Measurements from ENCODE around the gene FBXO3. TPM values are rescaled to one million over a fixed set of nuclear protein-coding genes. Genes with fewer than 3 reads are reported as not detected.

Gene FBXO3
- total and polyA plus RNA-seq, 2 experiments from 2014 or later = 37.8 to 44.6 TPM

GRCh38 chr11:33725496-33725895 is 48.8 kb downstream of the FBXO3 start:
- no peak for TF ChIP-seq EZH2phosphoT487 (IDR thresholded peaks at IDR 0.05; ENCODE audit: insufficient read depth, low read depth)
- no peak for TF ChIP-seq EZH2 (IDR thresholded peaks at IDR 0.05; ENCODE audit: insufficient read depth, poor library complexity, severe bottlenecking)
- Histone ChIP-seq H2AFZ (no peak overlapping the region), H3K36me3 (ENCODE audit: low read depth) (peaks cover 19% of the 10 kb centered on the region), H3K4me1 (ENCODE audit: insufficient read depth) (peaks cover 79% of the 10 kb centered on the region), H3K79me2 (ENCODE audit: insufficient read depth) (peaks cover 94% of the 10 kb centered on the region), H3K4me3 (no peak overlapping the region), H3K27me3 (replicated peaks; ENCODE audit: insufficient read depth) (no peaks in the 10 kb centered on the region), H3K4me2 (ENCODE audit: unreplicated experiment) (peak overlapping the region; percentile 74), H3K9me2 (ENCODE audit: insufficient read depth) (no peaks in the 10 kb centered on the region), H3F3A (ENCODE audit: insufficient read depth) (peaks cover 84% of the 10 kb centered on the region), H3K9ac (peak overlapping the region; percentile 88; the same call in 1 of the 2 replicates), H3K9me3 (ENCODE audit: low read depth) (no peaks in the 10 kb centered on the region), H4K20me1 (ENCODE audit: insufficient read depth) (peaks cover 4% of the 10 kb centered on the region; the same call in 1 of the 2 replicates), H3K27ac (peak overlapping the region; percentile 100)
- in situ Hi-C loops (cut with MboI) = no loop called here
- 77 to 79% methylated on average over 5 of the region's 5 CpGs for WGBS, 2 experiments (ENCODE audit: low coverage in 1 of 2, low lambda C conversion rate in 2 of 2, missing lambda C conversion rate in 2 of 2)
- DNase-seq = no peak

- in situ Hi-C loops (cut with MboI) = no loop called here
- DNase-seq = peak; percentile 62
- no peaks in the 10 kb centered on the region for H3K9me2 ChIP-seq (ENCODE audit: insufficient read depth)
Observed at GRCh38 chr11:33724644-33725035, 49.7 kb downstream of the FBXO3 start.

DNA sequence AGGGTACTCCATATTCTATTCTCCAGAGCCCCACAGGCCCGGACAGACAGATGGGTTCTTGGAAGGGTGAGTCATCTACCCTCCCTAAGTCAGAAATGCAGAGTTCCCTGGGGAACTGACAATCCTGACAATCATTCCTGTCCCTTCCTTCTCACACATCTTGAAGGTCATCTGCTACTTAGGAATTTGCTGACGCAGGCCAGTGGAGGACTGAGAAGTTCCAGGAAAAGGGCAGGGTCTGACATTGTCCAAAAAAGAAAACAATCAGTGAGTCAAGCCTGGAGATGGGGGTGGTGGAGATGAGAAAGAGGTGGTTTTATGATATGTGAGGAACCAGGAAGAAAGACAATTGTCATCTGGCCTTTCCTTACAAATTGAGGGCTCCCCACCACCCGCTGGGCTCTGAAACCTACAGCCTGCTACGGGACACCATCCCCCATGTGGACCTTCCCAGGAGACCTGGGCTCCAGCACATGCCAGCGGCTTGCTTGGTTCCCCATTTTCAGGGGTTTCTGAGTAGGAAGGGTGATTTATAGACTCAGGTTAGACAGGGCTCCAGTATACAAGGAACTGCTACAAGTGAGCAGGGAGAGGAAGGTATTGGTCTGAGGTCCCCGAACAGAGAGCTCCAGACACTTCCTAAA is 51.0 kb downstream of the FBXO3 start:
- Histone ChIP-seq H3K4me1 (ENCODE audit: insufficient read depth) (peaks cover 75% of the 10 kb centered on the region), H3K4me3 (peak overlapping the region; percentile 50), H3K36me3 (ENCODE audit: low read depth) (peaks cover 28% of the 10 kb centered on the region), H2AFZ (no peak overlapping the region), H3K4me2 (ENCODE audit: unreplicated experiment) (peak overlapping the region; percentile 74), H3K9me2 (ENCODE audit: insufficient read depth) (no peaks in the 10 kb centered on the region), H4K20me1 (ENCODE audit: insufficient read depth) (0 out of 2 replicates have a peak, but pooled peaks cover 4% of the 10 kb centered on the region), H3K9ac (peak overlapping the region; percentile 88), H3K27me3 (replicated peaks; ENCODE audit: insufficient read depth) (no peaks in the 10 kb centered on the region), H3K79me2 (ENCODE audit: insufficient read depth) (peaks cover 94% of the 10 kb centered on the region), H3K9me3 (ENCODE audit: low read depth) (no peaks in the 10 kb centered on the region), H3K27ac (peak overlapping the region; percentile 100), H3F3A (ENCODE audit: insufficient read depth) (peaks cover 88% of the 10 kb centered on the region)
- peak; percentile 92 for DNase-seq
- no peak for TF ChIP-seq EZH2 (IDR thresholded peaks at IDR 0.05; ENCODE audit: insufficient read depth, poor library complexity, severe bottlenecking)
- no peak for TF ChIP-seq EZH2phosphoT487 (IDR thresholded peaks at IDR 0.05; ENCODE audit: insufficient read depth, low read depth)
- 46 to 47% methylated on average over 6 of the region's 6 CpGs for WGBS, 2 experiments (ENCODE audit: low coverage in 1 of 2, low lambda C conversion rate in 2 of 2, missing lambda C conversion rate in 2 of 2)
- in situ Hi-C loops (cut with MboI) = no loop called here

More at GRCh38 chr11:33724644-33725035, 49.7 kb downstream of the FBXO3 start:
- WGBS, 2 experiments (ENCODE audit: low coverage in 1 of 2, low lambda C conversion rate in 2 of 2, missing lambda C conversion rate in 2 of 2) = 19 to 23% methylated on average over 4 of the region's 4 CpGs
- Histone ChIP-seq H3K36me3 (ENCODE audit: low read depth) (peaks cover 19% of the 10 kb centered on the region), H3K27me3 (replicated peaks; ENCODE audit: insufficient read depth) (no peaks in the 10 kb centered on the region), H3K4me1 (ENCODE audit: insufficient read depth) (peaks cover 79% of the 10 kb centered on the region), H3K27ac (peak overlapping the region; percentile 100), H3F3A (ENCODE audit: insufficient read depth) (peaks cover 86% of the 10 kb centered on the region), H3K9me3 (ENCODE audit: low read depth) (no peaks in the 10 kb centered on the region), H3K9ac (peak overlapping the region; percentile 88), H2AFZ (no peak overlapping the region), H3K4me3 (0 out of 2 replicates have a peak overlapping the region, but pooled peaks have one; percentile 50), H3K79me2 (ENCODE audit: insufficient read depth) (peaks cover 94% of the 10 kb centered on the region), H3K4me2 (ENCODE audit: unreplicated experiment) (peak overlapping the region; percentile 74), H4K20me1 (ENCODE audit: insufficient read depth) (peaks cover 4% of the 10 kb centered on the region; the same call in 1 of the 2 replicates)
- TF ChIP-seq EZH2 (IDR thresholded peaks at IDR 0.05; ENCODE audit: insufficient read depth, poor library complexity, severe bottlenecking) = no peak
- TF ChIP-seq EZH2phosphoT487 (IDR thresholded peaks at IDR 0.05; ENCODE audit: insufficient read depth, low read depth) = no peak

GRCh38 chr11:33722590-33723234 is 51.6 kb downstream of the FBXO3 start:
- H3K4me3 ChIP-seq = peak overlapping the region; percentile 50
- H4K20me1 ChIP-seq (ENCODE audit: insufficient read depth) = 0 out of 2 replicates have a peak, but pooled peaks cover 4% of the 10 kb centered on the region
- in situ Hi-C loops (cut with MboI) = no loop called here
- peak overlapping the region; percentile 100 for H3K27ac ChIP-seq
- H2AFZ ChIP-seq = no peak overlapping the region
- H3K4me1 ChIP-seq (ENCODE audit: insufficient read depth) = peaks cover 75% of the 10 kb centered on the region
- H3F3A ChIP-seq (ENCODE audit: insufficient read depth) = peaks cover 92% of the 10 kb centered on the region
- peak overlapping the region; percentile 74 for H3K4me2 ChIP-seq (ENCODE audit: unreplicated experiment)
- H3K36me3 ChIP-seq (ENCODE audit: low read depth) = peaks cover 34% of the 10 kb centered on the region
- TF ChIP-seq EZH2 (IDR thresholded peaks at IDR 0.05; ENCODE audit: insufficient read depth, poor library complexity, severe bottlenecking) (no peak), EZH2phosphoT487 (IDR thresholded peaks at IDR 0.05; ENCODE audit: insufficient read depth, low read depth) (0 out of 2 replicates have a peak, but pooled peaks have one; percentile 16)
- 21 to 30% methylated on average over 2 of the region's 2 CpGs for WGBS, 2 experiments (ENCODE audit: low coverage in 1 of 2, low lambda C conversion rate in 2 of 2, missing lambda C conversion rate in 2 of 2)
- H3K9me3 ChIP-seq (ENCODE audit: low read depth) = no peaks in the 10 kb centered on the region
- peak; percentile 95 for DNase-seq
- H3K27me3 ChIP-seq (replicated peaks; ENCODE audit: insufficient read depth) = no peaks in the 10 kb centered on the region
- no peaks in the 10 kb centered on the region for H3K9me2 ChIP-seq (ENCODE audit: insufficient read depth)
- H3K9ac ChIP-seq = peak overlapping the region; percentile 88
- peaks cover 94% of the 10 kb centered on the region for H3K79me2 ChIP-seq (ENCODE audit: insufficient read depth)
